HG03378 (cell line): Measurements from ENCODE around the gene GULP1.
"Not testable (repeated sequence)": the region's sequence is repeated elsewhere in the genome, so short reads cannot be mapped to it uniquely, and the experiment has no call there.

Experiments
- ATAC-seq: cut with Tn5 transposase; IDR thresholded peaks from one replicate; pipeline ENCODE4 v1.9.1; 2021; ENCODE audit warnings: mild to moderate bottlenecking, moderate library complexity; ENCODE audit not compliant: unreplicated experiment

The GULP1 gene

GRCh38 chr2:188292348-188293239 lies 920 bp downstream of the GULP1 start:
- no peak for ATAC-seq

GRCh38 chr2:188293601-188294351 lies 2.1 kb downstream of the GULP1 start:
- ATAC-seq, result no peak

- ATAC-seq, result no peak
These were observed 2.8 kb downstream of the GULP1 start for GRCh38 chr2:188294352-188294926.

GRCh38 chr2:188295067-188295685 lies 3.5 kb downstream of the GULP1 start:
- no peak for ATAC-seq

GRCh38 chr2:188297978-188298377 lies 6.3 kb downstream of the GULP1 start:
- no peak for ATAC-seq

GRCh38 chr2:188298937-188299371 lies 7.3 kb downstream of the GULP1 start:
- not testable (repeated sequence) for ATAC-seq

GRCh38 chr2:188303363-188304031 lies 11.8 kb downstream of the GULP1 start:
- no peak for ATAC-seq

- ATAC-seq, result no peak
These were observed 13.6 kb downstream of the GULP1 start for GRCh38 chr2:188305271-188305670.

GRCh38 chr2:188306271-188306670 lies 14.6 kb downstream of the GULP1 start:
- no peak for ATAC-seq

- no peak for ATAC-seq
These were observed 16.2 kb downstream of the GULP1 start for GRCh38 chr2:188307850-188308283.

GRCh38 chr2:188308483-188308882 lies 16.8 kb downstream of the GULP1 start:
- ATAC-seq, result no peak

GRCh38 chr2:188309364-188309763 lies 17.7 kb downstream of the GULP1 start:
- ATAC-seq, result no peak

GRCh38 chr2:188314314-188315054 lies 22.8 kb downstream of the GULP1 start:
- ATAC-seq, result no peak

- no peak for ATAC-seq
These were observed 24.1 kb downstream of the GULP1 start for GRCh38 chr2:188315750-188316149.

GRCh38 chr2:188316342-188316741 lies 24.7 kb downstream of the GULP1 start:
- ATAC-seq, result no peak

GRCh38 chr2:188316791-188317423 lies 25.2 kb downstream of the GULP1 start:
- ATAC-seq, result no peak

- no peak for ATAC-seq
These were observed 26.6 kb downstream of the GULP1 start for GRCh38 chr2:188318161-188318749.

GRCh38 chr2:188319838-188320237 lies 28.2 kb downstream of the GULP1 start:
- no peak for ATAC-seq

- no peak for ATAC-seq
These were observed 29.2 kb downstream of the GULP1 start for GRCh38 chr2:188320861-188321260.
